K562 (cell line): ENCODE data around the gene RACGAP1. TPM values are rescaled to one million over a fixed set of nuclear protein-coding genes. Genes with fewer than 3 reads are reported as not detected.
A peak's percentile ranks its signal among the peaks of the same experiment; 100 is the strongest.

Experiments used
- DPF2 ChIP-seq: fragments of 450-650 bp; IDR thresholded peaks from 2 replicates; pipeline ENCODE4 v1.6.1; 2016
- E2F1 ChIP-seq: sonication (generic); formaldehyde crosslinking; IDR thresholded peaks from 2 replicates; pipeline ENCODE4 v1.8.1; 2023; ENCODE audit warnings: mild to moderate bottlenecking, missing genetic modification reagents, moderate library complexity
- GATAD2B ChIP-seq: fragments of 450-650 bp; IDR thresholded peaks from 2 replicates; pipeline ENCODE4 v1.6.1; 2017; ENCODE audit warnings: mild to moderate bottlenecking, borderline replicate concordance
- HDAC2 ChIP-seq: fragments of 450-650 bp; IDR thresholded peaks from 2 replicates; pipeline ENCODE4 v1.6.1; 2016; ENCODE audit warnings: mild to moderate bottlenecking
- HDAC6 ChIP-seq: IDR thresholded peaks from 2 replicates; pipeline ENCODE4 v1.6.1; 2012; ENCODE audit warnings: low read depth, mild to moderate bottlenecking, control low read depth, inconsistent platforms, low read length, moderate library complexity
- ILF3 ChIP-seq: fragments of 450-650 bp; IDR thresholded peaks from 2 replicates; pipeline ENCODE4 v1.6.1; 2018; ENCODE audit warnings: antibody characterized with exemption, mild to moderate bottlenecking, moderate library complexity, borderline replicate concordance
- KDM1A ChIP-seq, 2 experiments: fragments of 450-650 bp; IDR thresholded peaks; 2 replicates each; pipeline ENCODE4 v1.6.1; 2016; ENCODE audit warnings: mild to moderate bottlenecking in 2 of 2
- MTA3 ChIP-seq: fragments of 450-650 bp; formaldehyde crosslinking; IDR thresholded peaks from 2 replicates; pipeline ENCODE4 v1.6.1; 2017; ENCODE audit warnings: mild to moderate bottlenecking, borderline replicate concordance
- PCBP2 ChIP-seq: fragments of 200-400 bp; formaldehyde crosslinking; IDR thresholded peaks from 2 replicates; pipeline ENCODE4 v1.6.1; 2018; ENCODE audit warnings: low read length, low read depth, mild to moderate bottlenecking, moderate library complexity; ENCODE audit not compliant: poor library complexity, severe bottlenecking
- SMARCE1 ChIP-seq: fragments of 450-650 bp; IDR thresholded peaks from 2 replicates; pipeline ENCODE4 v1.7.1; 2016; ENCODE audit warnings: mild to moderate bottlenecking
- TCF15 ChIP-seq: fragments of 250-450 bp; sonication (Bioruptor Pico); IDR thresholded peaks from 2 replicates; pipeline ENCODE4 v1.8.0; 2022; ENCODE audit warnings: moderate library complexity, mild to moderate bottlenecking, inconsistent platforms
- TCF7L2 ChIP-seq: fragments of 150-350 bp; IDR thresholded peaks from 2 replicates; pipeline ENCODE4 v1.6.1; 2016; ENCODE audit warnings: low read depth, mild to moderate bottlenecking, low read length, moderate library complexity
- ZBTB26 ChIP-seq: fragments of 450-650 bp; formaldehyde crosslinking; IDR thresholded peaks from 2 replicates; pipeline ENCODE4 v1.4.0; 2022; ENCODE audit warnings: missing genetic modification characterization
- ZBTB33 ChIP-seq: sonication (generic); formaldehyde crosslinking; IDR thresholded peaks from 2 replicates; pipeline ENCODE4 v1.8.1; 2023; ENCODE audit warnings: mild to moderate bottlenecking, missing genetic modification reagents
- ZNF12 ChIP-seq: sonication (generic); formaldehyde crosslinking; IDR thresholded peaks from 2 replicates; pipeline ENCODE4 v1.4.0; 2020; ENCODE audit warnings: mild to moderate bottlenecking, missing genetic modification reagents
- ZNF184 ChIP-seq: sonication (generic); formaldehyde crosslinking; IDR thresholded peaks from 2 replicates; pipeline ENCODE4 v1.5.0; 2020; ENCODE audit warnings: missing genetic modification reagents
- ZNF445 ChIP-seq: fragments of 250-450 bp; sonication (Bioruptor Pico); IDR thresholded peaks from 2 replicates; pipeline ENCODE4 v1.4.0; 2020; ENCODE audit warnings: low read depth, mild to moderate bottlenecking, moderate library complexity
- ZNF609 ChIP-seq: sonication (generic); formaldehyde crosslinking; IDR thresholded peaks from 2 replicates; pipeline ENCODE4 v1.8.1; 2023; ENCODE audit warnings: missing genetic modification reagents, mild to moderate bottlenecking, borderline replicate concordance
- polyA plus RNA-seq, 8 experiments: library from polyadenylated mRNA; depleted of rRNA in 4 of 8; stranded (reverse) in 5 of 8; unstranded in 3 of 8; fragments of >200 nt; fragmentation: Nextera tagmentation in 2 of 8; fragmentation: Illumina TruSeq in 1 of 8; extraction: Ambion mirVana in 2 of 8; extraction: Trizol in 1 of 8; gene quantifications; 2 replicates each; pipeline versions ENCODE4 v1.2.1 to v1.2.3, GENCODE V29; 2011 to 2014; ENCODE audit warnings: inconsistent platforms in 1 of 8, missing spikeins in 1 of 8
- total RNA-seq, 7 experiments: library from RNA; depleted of rRNA in 6 of 7; stranded (reverse); fragments of >200 nt in 6 of 7; fragmentation: Illumina TruSeq in 2 of 7; extraction: Trizol in 2 of 7; gene quantifications; 2 replicates each; pipeline versions ENCODE4 v1.2.1 to v1.2.3, GENCODE V29; 2011 to 2021; ENCODE audit warnings: low replicate concordance in 1 of 7

RACGAP1 gene
- total and polyA plus RNA-seq, 9 of the 15 experiments (the other 6 are each of a cell fraction or from before 2014, with no cell fraction given) = 56.4 to 92.9 (median 71.8) TPM

GRCh38 chr12:50070314-50071060 lies 45.2 kb upstream of the RACGAP1 start (continued):
- no peak for TF ChIP-seq TCF15 (CRISPR knock-in tag)
- TF ChIP-seq ZNF12 (CRISPR knock-in tag) = no peak
- no peak for TF ChIP-seq TCF7L2
- no peak for TF ChIP-seq GATAD2B
- 0 out of 2 replicates have a peak, but pooled peaks have one; percentile 52 for TF ChIP-seq ZNF609
- no peak for TF ChIP-seq ZNF445 (CRISPR knock-in tag)
- no peak for TF ChIP-seq KDM1A (IDR thresholded peaks at IDR 0.05)
- TF ChIP-seq ZBTB33 (CRISPR knock-in tag) = 0 out of 2 replicates have a peak, but pooled peaks have one; percentile 26
- TF ChIP-seq ZNF184 (CRISPR knock-in tag) = no peak
- TF ChIP-seq HDAC6 = no peak
- peak; percentile 64; the same call in 1 of the 2 replicates for TF ChIP-seq MTA3
- TF ChIP-seq ILF3 = no peak
- 0 out of 2 replicates have a peak, but pooled peaks have one; percentile 52 for TF ChIP-seq HDAC2
- TF ChIP-seq PCBP2 = no peak
- no peak for TF ChIP-seq SMARCE1
- no peak for TF ChIP-seq E2F1 (CRISPR knock-in tag)
- peak; percentile 27; the same call in 1 of the 2 replicates for TF ChIP-seq DPF2
- TF ChIP-seq ZBTB26 = no peak
